ENCODE data around the gene SLC23A2.

The SLC23A2 gene

GRCh38 chr20:4805663-4806449 is 195.5 kb downstream of the SLC23A2 start:
- no peak overlapping the region for H3K4me3 ChIP-seq (ENCODE audit: low read length)
- no peaks in the 10 kb centered on the region for H3K4me1 ChIP-seq (ENCODE audit: control insufficient read depth, insufficient read depth, low read length)
- H3K27me3 ChIP-seq (ENCODE audit: control insufficient read depth, insufficient read depth, low read length) = no peaks in the 10 kb centered on the region
- H3K27ac ChIP-seq (ENCODE audit: low read depth, low read length) = no peak overlapping the region
- H3K9ac ChIP-seq (ENCODE audit: low read length) = no peak overlapping the region
- no peaks in the 10 kb centered on the region for H3K36me3 ChIP-seq (ENCODE audit: control insufficient read depth, insufficient read depth, low read length)

GRCh38 chr20:4802527-4802926 is 198.8 kb downstream of the SLC23A2 start:
- Histone ChIP-seq H3K27ac (ENCODE audit: low read depth, low read length) (no peak overlapping the region), H3K9ac (ENCODE audit: low read length) (no peak overlapping the region), H3K27me3 (ENCODE audit: control insufficient read depth, insufficient read depth, low read length) (no peaks in the 10 kb centered on the region), H3K36me3 (ENCODE audit: control insufficient read depth, insufficient read depth, low read length) (peaks cover 11% of the 10 kb centered on the region), H3K4me1 (ENCODE audit: control insufficient read depth, insufficient read depth, low read length) (no peaks in the 10 kb centered on the region), H3K4me3 (ENCODE audit: low read length) (no peak overlapping the region)
